Measurements from ENCODE around the gene LIMS1. TPM values are rescaled to one million over a fixed set of nuclear protein-coding genes. Genes with fewer than 3 reads are reported as not detected.

LIMS1 gene
- total and polyA plus RNA-seq, 8 donors: 11.9 to 136 (median 34.2) TPM

Small RNA genes within 50 kb of the gene (small RNA-seq; reads per million reads assigned to genes)
- gene AC010095.1: 0 reads per million in 4 donors

Other genes with a start within 250 kb of the LIMS1 start
- gene SULT1C2, start 245.6 kb upstream of the LIMS1 start, total RNA-seq: 100 to 1,000 TPM in 3 of 5 donors, 10 to 100 TPM in 1, 1 to 10 TPM in 1; 1.4 to 259 (median 176) TPM
- 10 to 100 TPM; 13.8 to 64.6 (median 15.9) TPM for gene SULT1C2, start 245.6 kb upstream of the LIMS1 start, polyA plus RNA-seq
- 10 to 100 TPM in 1 of 5 donors, 1 to 10 TPM in 1, not detected in 3; 2.5 to 20.7 TPM for gene SULT1C4, start 156.5 kb upstream of the LIMS1 start, total RNA-seq
- 1 to 10 TPM in 1 of 3 donors, under 1 TPM in 2; 0.62 to 2.0 (median 0.73) TPM for gene SULT1C4, start 156.5 kb upstream of the LIMS1 start, polyA plus RNA-seq
- gene GCC2, start 85.3 kb upstream of the LIMS1 start, total RNA-seq: 100 to 1,000 TPM in 1 of 5 donors, 10 to 100 TPM in 4; 48.7 to 498 (median 76.9) TPM
- 10 to 100 TPM in 1 of 3 donors, 1 to 10 TPM in 2; 5.2 to 11.0 (median 7.6) TPM for gene GCC2, start 85.3 kb upstream of the LIMS1 start, polyA plus RNA-seq
- 100 to 1,000 TPM in 1 of 5 donors, 10 to 100 TPM in 4; 30.9 to 156 (median 67.1) TPM for gene RANBP2, start 185.0 kb downstream of the LIMS1 start, total RNA-seq
- gene RANBP2, start 185.0 kb downstream of the LIMS1 start, polyA plus RNA-seq: 1 to 10 TPM; 8.6 to 9.6 (median 9.2) TPM

Measured in stomach (tissue), 8 donors.